MM.1S (cell line): Measurements from ENCODE around the gene NNT.

Experiments used
- DNase-seq: peaks from one replicate; pipeline ENCODE4 v3.0.0-alpha.2; 2015
- H2AFZ ChIP-seq: fragments of 300-600 bp; sonication (generic); 2 replicates; pipeline ENCODE4 v1.6.0; 2016; ENCODE audit warnings: antibody characterized with exemption, low read length
- H3F3A ChIP-seq: fragments of 300-600 bp; sonication (generic); 2 replicates; pipeline ENCODE4 v1.6.1; 2016; ENCODE audit warnings: mild to moderate bottlenecking, antibody characterized with exemption, low read length, moderate library complexity, mixed read lengths; ENCODE audit not compliant: insufficient read depth
- H3K27ac ChIP-seq: fragments of 300-600 bp; sonication (generic); 2 replicates; pipeline ENCODE4 v1.5.1; 2016; ENCODE audit warnings: mild to moderate bottlenecking, low read length
- H3K27me3 ChIP-seq: fragments of 300-600 bp; sonication (generic); replicated peaks from 2 replicates; pipeline ENCODE4 v1.6.0; 2016; ENCODE audit warnings: low read length; ENCODE audit not compliant: insufficient read depth
- H3K36me3 ChIP-seq: fragments of 300-600 bp; sonication (generic); replicated peaks from 2 replicates; pipeline ENCODE4 v1.6.1; 2016; ENCODE audit warnings: mild to moderate bottlenecking, low read length, mixed read lengths; ENCODE audit not compliant: insufficient read depth
- H3K4me1 ChIP-seq: fragments of 300-600 bp; sonication (generic); 2 replicates; pipeline ENCODE4 v1.6.1; 2016; ENCODE audit warnings: low read length, mixed read lengths
- H3K4me2 ChIP-seq: fragments of 300-600 bp; sonication (generic); 2 replicates; pipeline ENCODE4 v1.6.0; 2016; ENCODE audit warnings: low read depth, low read length
- H3K4me3 ChIP-seq: fragments of 300-600 bp; sonication (generic); 2 replicates; pipeline ENCODE4 v1.5.1; 2016; ENCODE audit warnings: low read length, mixed read lengths
- H3K79me2 ChIP-seq: fragments of 300-600 bp; sonication (generic); 2 replicates; pipeline ENCODE4 v1.6.1; 2016; ENCODE audit warnings: mixed run types, low read length, mixed read lengths
- H3K9ac ChIP-seq: fragments of 300-600 bp; sonication (generic); 2 replicates; pipeline ENCODE4 v1.6.1; 2016; ENCODE audit warnings: low read length, mixed read lengths
- H3K9me2 ChIP-seq: fragments of 300-600 bp; sonication (generic); replicated peaks from 2 replicates; pipeline ENCODE4 v1.6.1; 2016; ENCODE audit warnings: mild to moderate bottlenecking, low read length, mixed read lengths; ENCODE audit not compliant: insufficient read depth
- H3K9me3 ChIP-seq: fragments of 300-600 bp; sonication (generic); replicated peaks from 2 replicates; pipeline ENCODE4 v1.6.1; 2016; ENCODE audit warnings: mild to moderate bottlenecking, low read length, mixed read lengths; ENCODE audit not compliant: insufficient read depth
- H4K20me1 ChIP-seq: fragments of 300-600 bp; sonication (generic); 2 replicates; pipeline ENCODE4 v1.6.1; 2016; ENCODE audit warnings: mild to moderate bottlenecking, low read length, moderate library complexity, mixed read lengths; ENCODE audit not compliant: insufficient read depth
- EZH2 ChIP-seq: fragments of 300-600 bp; sonication (generic); optimal IDR thresholded peaks from 2 replicates; pipeline ENCODE3; 2017; ENCODE audit warnings: low read depth, mild to moderate bottlenecking, antibody characterized with exemption, low read length, mixed read lengths
- EZH2phosphoT487 ChIP-seq: fragments of 300-600 bp; sonication (generic); IDR thresholded peaks from 2 replicates; pipeline ENCODE4 v1.6.1; 2018; ENCODE audit warnings: antibody characterized with exemption, low read length
- TF ChIP-seq, protein P1 (sequence below): fragments of 300-600 bp; sonication (generic); IDR thresholded peaks from 2 replicates; pipeline ENCODE4 v1.5.1; 2016; ENCODE audit warnings: antibody characterized with exemption, low read length, mixed read lengths

Gene NNT

DNA sequence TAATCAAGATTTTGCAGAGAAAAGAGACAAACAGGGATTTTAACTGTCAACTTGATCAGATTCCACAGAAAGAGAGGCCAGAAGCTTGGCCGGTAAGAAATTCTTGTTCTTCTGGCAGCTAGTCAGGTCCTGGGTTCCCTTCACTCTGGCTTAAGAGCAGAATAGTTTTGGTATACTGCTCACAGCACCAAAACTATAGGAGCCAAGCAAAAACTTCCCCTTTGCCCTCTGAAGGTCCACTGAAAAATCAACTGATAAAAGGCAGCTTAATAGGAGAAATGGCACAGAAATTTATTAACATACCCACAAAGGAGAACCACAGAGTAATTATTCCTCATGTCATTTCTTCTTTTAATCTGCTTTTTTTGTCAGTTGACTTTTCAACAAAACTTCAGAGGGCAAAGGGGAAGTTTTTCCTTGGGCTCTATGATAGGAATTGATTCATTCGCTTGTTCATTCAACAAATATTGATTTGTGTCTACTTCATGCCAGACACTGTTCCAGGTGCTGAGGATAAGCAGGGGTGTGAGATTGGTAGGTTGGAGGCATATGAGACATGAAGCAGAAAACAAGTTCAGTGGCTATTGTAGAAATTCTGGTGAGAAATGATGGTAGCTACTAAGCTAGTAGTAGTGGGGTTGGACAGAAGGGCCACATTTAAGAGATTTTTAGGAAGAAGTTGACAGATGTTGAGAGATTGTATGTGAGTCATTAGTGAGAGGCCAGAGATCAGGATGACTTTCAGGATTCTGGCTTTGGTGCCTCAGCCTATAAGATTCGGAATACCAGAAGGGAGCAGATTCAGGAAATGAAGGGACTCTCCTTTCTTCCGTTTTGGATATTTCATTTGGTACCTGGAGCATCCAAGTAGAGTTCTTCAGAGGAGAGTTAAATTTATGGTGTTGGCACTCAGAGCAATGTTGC lies 20.6 kb upstream of the NNT start:
- Histone ChIP-seq H3K9me3 (no peaks in the 10 kb centered on the region), H3K4me2 (no peak overlapping the region), H4K20me1 (no peaks in the 10 kb centered on the region), H2AFZ (no peak overlapping the region), H3K79me2 (no peaks in the 10 kb centered on the region), H3K4me1 (no peaks in the 10 kb centered on the region), H3K9ac (no peak overlapping the region), H3K27me3 (no peaks in the 10 kb centered on the region), H3K4me3 (no peak overlapping the region), H3K36me3 (no peaks in the 10 kb centered on the region), H3K9me2 (no peaks in the 10 kb centered on the region), H3F3A (no peaks in the 10 kb centered on the region), H3K27ac (no peak overlapping the region)
- no peak for DNase-seq
- TF ChIP-seq EZH2phosphoT487 (no peak), EZH2 (no peak)
- TF ChIP-seq, protein P1, sequence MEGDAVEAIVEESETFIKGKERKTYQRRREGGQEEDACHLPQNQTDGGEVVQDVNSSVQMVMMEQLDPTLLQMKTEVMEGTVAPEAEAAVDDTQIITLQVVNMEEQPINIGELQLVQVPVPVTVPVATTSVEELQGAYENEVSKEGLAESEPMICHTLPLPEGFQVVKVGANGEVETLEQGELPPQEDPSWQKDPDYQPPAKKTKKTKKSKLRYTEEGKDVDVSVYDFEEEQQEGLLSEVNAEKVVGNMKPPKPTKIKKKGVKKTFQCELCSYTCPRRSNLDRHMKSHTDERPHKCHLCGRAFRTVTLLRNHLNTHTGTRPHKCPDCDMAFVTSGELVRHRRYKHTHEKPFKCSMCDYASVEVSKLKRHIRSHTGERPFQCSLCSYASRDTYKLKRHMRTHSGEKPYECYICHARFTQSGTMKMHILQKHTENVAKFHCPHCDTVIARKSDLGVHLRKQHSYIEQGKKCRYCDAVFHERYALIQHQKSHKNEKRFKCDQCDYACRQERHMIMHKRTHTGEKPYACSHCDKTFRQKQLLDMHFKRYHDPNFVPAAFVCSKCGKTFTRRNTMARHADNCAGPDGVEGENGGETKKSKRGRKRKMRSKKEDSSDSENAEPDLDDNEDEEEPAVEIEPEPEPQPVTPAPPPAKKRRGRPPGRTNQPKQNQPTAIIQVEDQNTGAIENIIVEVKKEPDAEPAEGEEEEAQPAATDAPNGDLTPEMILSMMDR: no peak

DNA sequence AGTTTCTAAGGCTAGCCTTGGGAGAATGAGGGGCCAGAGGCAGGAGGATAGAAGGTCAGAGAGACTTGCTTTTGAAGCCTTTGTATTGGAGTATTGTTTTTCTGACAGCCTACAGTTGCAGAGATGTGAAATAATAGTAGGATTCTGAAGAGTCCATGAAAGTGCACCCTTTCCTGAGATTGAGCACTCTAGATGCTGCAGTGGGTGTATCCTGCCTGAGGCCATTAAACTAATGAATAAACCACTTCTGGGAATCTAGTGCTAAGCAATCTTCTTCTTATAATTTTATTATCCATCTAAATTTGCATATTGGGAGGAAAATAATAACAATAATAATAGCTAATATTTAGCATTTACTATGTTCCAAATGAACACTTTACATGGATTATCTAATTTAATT lies 19.3 kb upstream of the NNT start:
- Histone ChIP-seq H3K9ac (no peak overlapping the region), H3K4me2 (no peak overlapping the region), H3K4me3 (no peak overlapping the region), H3K9me3 (no peaks in the 10 kb centered on the region), H3K27me3 (no peaks in the 10 kb centered on the region), H3K27ac (no peak overlapping the region), H4K20me1 (no peaks in the 10 kb centered on the region), H2AFZ (no peak overlapping the region), H3F3A (no peaks in the 10 kb centered on the region), H3K4me1 (no peaks in the 10 kb centered on the region), H3K36me3 (no peaks in the 10 kb centered on the region), H3K79me2 (no peaks in the 10 kb centered on the region), H3K9me2 (no peaks in the 10 kb centered on the region)
- TF ChIP-seq EZH2 (no peak), EZH2phosphoT487 (no peak)
- TF ChIP-seq, protein P1: no peak
- no peak for DNase-seq

DNA sequence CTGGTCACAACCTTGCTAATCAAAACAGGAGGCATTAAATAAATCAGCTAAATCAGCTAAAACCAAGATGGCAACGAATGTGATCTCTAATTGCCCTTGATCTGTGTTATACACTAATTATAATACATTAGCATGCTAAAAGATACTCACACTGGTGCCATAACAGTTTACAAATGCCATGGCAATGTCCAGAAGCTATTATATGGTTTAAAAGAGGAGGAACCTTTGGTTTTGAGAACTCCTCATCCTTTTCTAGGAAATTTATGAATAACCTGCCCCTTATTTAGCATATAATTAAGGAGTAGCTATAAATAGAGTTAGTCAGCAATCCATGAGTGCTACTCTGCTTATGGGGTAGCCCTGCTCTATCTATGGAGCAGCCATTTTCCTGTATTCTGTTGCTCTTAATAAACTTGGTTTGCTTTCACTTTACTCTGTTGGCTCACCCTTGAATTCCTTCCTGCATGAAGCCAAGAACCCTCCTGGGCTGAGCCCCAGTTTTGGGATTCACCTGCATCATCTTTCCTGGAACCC lies 18.7 kb upstream of the NNT start:
- no peak overlapping the region for H3K4me2 ChIP-seq
- no peaks in the 10 kb centered on the region for H3K79me2 ChIP-seq
- no peaks in the 10 kb centered on the region for H3K9me3 ChIP-seq
- no peak overlapping the region for H2AFZ ChIP-seq
- no peaks in the 10 kb centered on the region for H4K20me1 ChIP-seq
- H3K9me2 ChIP-seq: no peaks in the 10 kb centered on the region
- H3K4me1 ChIP-seq: no peaks in the 10 kb centered on the region
- no peak overlapping the region for H3K9ac ChIP-seq
- TF ChIP-seq EZH2phosphoT487: no peak
- TF ChIP-seq EZH2: no peak
- TF ChIP-seq, protein P1: no peak
- H3K4me3 ChIP-seq: no peak overlapping the region
- no peaks in the 10 kb centered on the region for H3F3A ChIP-seq
- no peak for DNase-seq
- no peaks in the 10 kb centered on the region for H3K36me3 ChIP-seq
- no peak overlapping the region for H3K27ac ChIP-seq
- no peaks in the 10 kb centered on the region for H3K27me3 ChIP-seq
